ENCODE data around the gene COX19. TPM values are rescaled to one million over a fixed set of nuclear protein-coding genes. Genes with fewer than 3 reads are reported as not detected.
A peak's percentile ranks its signal among the peaks of the same experiment; 100 is the strongest.

The COX19 gene
- polyA plus RNA-seq, 1 donor (not counting 4 experiments of a cell fraction or from before 2014, with no cell fraction given), result 6.2 TPM

- DNase-seq (ENCODE audit: low read depth, low spot score) (no peak), FAIRE-seq (no peak)
- H3K9me3 ChIP-seq (ENCODE audit: control insufficient read depth, low read depth, low read length), result no peaks in the 10 kb centered on the region
- peaks cover 30% of the 10 kb centered on the region for H3K27me3 ChIP-seq (ENCODE audit: control insufficient read depth, extremely low read depth, insufficient read depth, low read length)
- no peak overlapping the region for H3K9ac ChIP-seq (ENCODE audit: control insufficient read depth, extremely low read depth, insufficient read depth, low read length)
- TF ChIP-seq, protein P1, sequence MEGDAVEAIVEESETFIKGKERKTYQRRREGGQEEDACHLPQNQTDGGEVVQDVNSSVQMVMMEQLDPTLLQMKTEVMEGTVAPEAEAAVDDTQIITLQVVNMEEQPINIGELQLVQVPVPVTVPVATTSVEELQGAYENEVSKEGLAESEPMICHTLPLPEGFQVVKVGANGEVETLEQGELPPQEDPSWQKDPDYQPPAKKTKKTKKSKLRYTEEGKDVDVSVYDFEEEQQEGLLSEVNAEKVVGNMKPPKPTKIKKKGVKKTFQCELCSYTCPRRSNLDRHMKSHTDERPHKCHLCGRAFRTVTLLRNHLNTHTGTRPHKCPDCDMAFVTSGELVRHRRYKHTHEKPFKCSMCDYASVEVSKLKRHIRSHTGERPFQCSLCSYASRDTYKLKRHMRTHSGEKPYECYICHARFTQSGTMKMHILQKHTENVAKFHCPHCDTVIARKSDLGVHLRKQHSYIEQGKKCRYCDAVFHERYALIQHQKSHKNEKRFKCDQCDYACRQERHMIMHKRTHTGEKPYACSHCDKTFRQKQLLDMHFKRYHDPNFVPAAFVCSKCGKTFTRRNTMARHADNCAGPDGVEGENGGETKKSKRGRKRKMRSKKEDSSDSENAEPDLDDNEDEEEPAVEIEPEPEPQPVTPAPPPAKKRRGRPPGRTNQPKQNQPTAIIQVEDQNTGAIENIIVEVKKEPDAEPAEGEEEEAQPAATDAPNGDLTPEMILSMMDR (optimal IDR thresholded peaks at IDR 0.05 in 1 of 3, IDR thresholded peaks at IDR 0.05 in 1 of 3, conservative IDR thresholded peaks at IDR 0.05 in 1 of 3; ENCODE audit: extremely low read depth in 1 of 3, insufficient read depth in 2 of 3, low read length in 3 of 3), result no peak
- no peak for TF ChIP-seq EZH2 (IDR thresholded peaks at IDR 0.05; ENCODE audit: low read length)
- dilution Hi-C loops (cut with MboI; ENCODE audit: extremely low pct_ligation_motif_present, low sequenced_read_pairs), result no loop called here
- H3K4me1 ChIP-seq (ENCODE audit: control insufficient read depth, extremely low read depth, insufficient read depth, low read length), result peaks cover 2% of the 10 kb centered on the region
- H3K36me3 ChIP-seq (ENCODE audit: control insufficient read depth in 2 of 2, extremely low read depth in 1 of 2, insufficient read depth in 2 of 2, low read length in 2 of 2), result no peaks in the 10 kb centered on the region
- no peaks in the 10 kb centered on the region for H4K20me1 ChIP-seq (ENCODE audit: control insufficient read depth, extremely low read depth, insufficient read depth, low read length)
- H2AFZ ChIP-seq (ENCODE audit: control insufficient read depth, low read length), result no peak overlapping the region
- no peaks in the 10 kb centered on the region for H3K9me1 ChIP-seq (ENCODE audit: control insufficient read depth, extremely low read depth, insufficient read depth, low read length)
- no peak overlapping the region for H3K4me3 ChIP-seq (ENCODE audit: control insufficient read depth in 2 of 3, extremely low read depth in 1 of 3, insufficient read depth in 2 of 3, low read depth in 1 of 3, low read length in 3 of 3)
- H3K4me2 ChIP-seq (ENCODE audit: control insufficient read depth, extremely low read depth, insufficient read depth, low read depth, low read length), result no peak overlapping the region
- H3K27ac ChIP-seq (ENCODE audit: control insufficient read depth, insufficient read depth, low read length), result no peak overlapping the region
- H3K79me2 ChIP-seq (ENCODE audit: control insufficient read depth, insufficient read depth, low read length), result no peaks in the 10 kb centered on the region
These were observed 8.3 kb upstream of the COX19 start for GRCh38 chr7:983616-984071.

DNA sequence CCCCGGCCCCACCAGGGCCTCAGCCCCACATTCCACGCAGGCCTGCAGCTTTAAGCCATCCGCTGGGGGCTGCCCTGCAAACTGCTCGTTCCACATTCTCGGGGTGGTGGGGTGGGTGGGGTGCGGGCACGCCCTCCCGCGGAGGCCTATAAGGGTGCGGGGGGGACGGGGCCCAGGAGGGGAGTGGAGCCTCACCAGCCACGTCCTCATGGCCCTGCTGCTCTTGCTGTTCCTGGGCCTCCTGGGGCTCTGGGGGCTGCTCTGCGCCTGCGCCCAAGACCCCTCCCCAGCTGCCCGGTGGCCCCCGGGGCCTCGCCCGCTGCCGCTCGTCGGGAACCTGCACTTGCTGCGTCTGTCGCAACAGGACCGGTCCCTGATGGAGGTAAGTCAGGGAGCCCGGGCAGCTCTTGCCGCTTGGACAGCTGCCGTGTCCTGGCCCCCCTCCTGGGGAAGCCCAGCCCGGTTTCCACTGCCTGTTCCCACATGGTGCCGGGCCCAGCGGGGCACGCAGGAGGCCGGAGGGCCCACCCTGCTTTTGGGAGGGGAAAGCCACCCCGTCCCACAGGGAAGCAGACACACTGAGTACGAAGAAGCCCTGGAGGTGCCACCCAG lies 7.8 kb upstream of the COX19 start, which contains the start of gene CYP2W1:
CYP2W1 (plus strand) TSS at position 178 of the 612 bp plus-strand sequence; CDS start at position 209, 31 bp downstream.
- dilution Hi-C loops (cut with MboI; ENCODE audit: extremely low pct_ligation_motif_present, low sequenced_read_pairs), result no loop called here
- no peak for FAIRE-seq
- no peaks in the 10 kb centered on the region for H3K79me2 ChIP-seq (ENCODE audit: control insufficient read depth, insufficient read depth, low read length)
- H3K4me3 ChIP-seq (ENCODE audit: control insufficient read depth in 2 of 3, extremely low read depth in 1 of 3, insufficient read depth in 2 of 3, low read depth in 1 of 3, low read length in 3 of 3), result no peak within 1 kb of the TSS
- no peaks in the 10 kb centered on the region for H3K9me3 ChIP-seq (ENCODE audit: control insufficient read depth, low read depth, low read length)
- no peaks in the 10 kb centered on the region for H4K20me1 ChIP-seq (ENCODE audit: control insufficient read depth, extremely low read depth, insufficient read depth, low read length)
- H3K4me2 ChIP-seq (ENCODE audit: control insufficient read depth, extremely low read depth, insufficient read depth, low read depth, low read length), result no peak within 1 kb of the TSS
- no peaks in the 10 kb centered on the region for H3K9me1 ChIP-seq (ENCODE audit: control insufficient read depth, extremely low read depth, insufficient read depth, low read length)
- peaks cover 2% of the 10 kb centered on the region for H3K4me1 ChIP-seq (ENCODE audit: control insufficient read depth, extremely low read depth, insufficient read depth, low read length)
- H3K27me3 ChIP-seq (ENCODE audit: control insufficient read depth, extremely low read depth, insufficient read depth, low read length), result peaks cover 30% of the 10 kb centered on the region
- no peak within 1 kb of the TSS for H3K27ac ChIP-seq (ENCODE audit: control insufficient read depth, insufficient read depth, low read length)
- H3K36me3 ChIP-seq (ENCODE audit: control insufficient read depth in 2 of 2, extremely low read depth in 1 of 2, insufficient read depth in 2 of 2, low read length in 2 of 2), result no peaks in the 10 kb centered on the region
- no peak for DNase-seq (ENCODE audit: low read depth, low spot score)
- TF ChIP-seq, protein P1 (optimal IDR thresholded peaks at IDR 0.05 in 1 of 3, IDR thresholded peaks at IDR 0.05 in 1 of 3, conservative IDR thresholded peaks at IDR 0.05 in 1 of 3; ENCODE audit: extremely low read depth in 1 of 3, insufficient read depth in 2 of 3, low read length in 3 of 3), result no peak
- peak; percentile 29 for TF ChIP-seq EZH2 (IDR thresholded peaks at IDR 0.05; ENCODE audit: low read length)
- H3K9ac ChIP-seq (ENCODE audit: control insufficient read depth, extremely low read depth, insufficient read depth, low read length), result no peak within 1 kb of the TSS
- H2AFZ ChIP-seq (ENCODE audit: control insufficient read depth, low read length), result no peak within 1 kb of the TSS

Measured in keratinocyte (primary cell).